Esophagus muscularis mucosa (tissue), 4 donors: ENCODE data around the gene MYCBPAP. TPM values are rescaled to one million over a fixed set of nuclear protein-coding genes. Genes with fewer than 3 reads are reported as not detected.
A peak's percentile ranks its signal among the peaks of the same experiment; 100 is the strongest.

Experiments used
- DNase-seq: peaks from one replicate; pipeline ENCODE4 v3.0.0-alpha.2; 2017; ENCODE audit errors: extremely low spot score
- H3K27ac ChIP-seq, 4 donors: fragments of 200-600 bp; sonication (generic); replicated peaks in 1 of 4; 1 replicate in 3 of 4; 2 replicates in 1 of 4; pipeline ENCODE4 v1.5.1; 2016 to 2019; ENCODE audit warnings: mild to moderate bottlenecking in 1 of 4
- H3K27me3 ChIP-seq, 4 donors: fragments of 200-600 bp; sonication (generic); one replicate each; pipeline versions ENCODE4 v1.5.1 to v1.6.0; 2016 to 2019
- H3K36me3 ChIP-seq, 4 donors: fragments of 200-600 bp; sonication (generic); one replicate each; pipeline ENCODE4 v1.5.1; 2016 to 2019
- H3K4me1 ChIP-seq, 4 donors: fragments of 200-600 bp; sonication (generic); one replicate each; pipeline ENCODE4 v1.5.1; 2016 to 2019
- H3K4me3 ChIP-seq, 4 donors: fragments of 200-600 bp; sonication (generic); 1 replicate in 2 of 4; 2 replicates in 2 of 4; pipeline ENCODE4 v1.5.1; 2016 to 2019; ENCODE audit warnings: mild to moderate bottlenecking in 4 of 4, moderate library complexity in 1 of 4
- H3K9me3 ChIP-seq, 4 donors: fragments of 200-600 bp; sonication (generic); 1 replicate in 3 of 4; 2 replicates in 1 of 4; pipeline ENCODE4 v1.5.1; 2016 to 2019
- CTCF ChIP-seq, 3 experiments: fragments of 200-600 bp in 2 of 3; fragments of 450-650 bp in 1 of 3; sonication (generic) in 2 of 3; IDR thresholded peaks; one replicate each; pipeline ENCODE4 v1.5.1; 2017 to 2019; ENCODE audit warnings: antibody characterized with exemption in 3 of 3, mild to moderate bottlenecking in 2 of 3, moderate library complexity in 1 of 3
- EP300 ChIP-seq: sonication (generic); formaldehyde crosslinking; IDR thresholded peaks from one replicate; pipeline ENCODE4 v1.6.1; 2017; ENCODE audit warnings: antibody characterized with exemption
- POLR2A ChIP-seq: fragments of 450-650 bp; IDR thresholded peaks from one replicate; pipeline ENCODE4 v1.6.1; 2017; ENCODE audit warnings: antibody characterized with exemption, moderate library complexity, mild to moderate bottlenecking, low read depth
- POLR2AphosphoS5 ChIP-seq, 2 donors: sonication (generic); formaldehyde crosslinking; IDR thresholded peaks; one replicate each; pipeline ENCODE4 v1.6.1; 2017; ENCODE audit warnings: antibody characterized with exemption in 2 of 2
- WGBS: methylation state at CpG from one replicate; pipeline ENCODE4 v1.1.5; 2018; 5-methylcytosine and 5-hydroxymethylcytosine counted together
- intact Hi-C: fragments of 100-400 bp; cut with DNase I; formaldehyde crosslinking; loops from one replicate; pipeline ENCODE4 v1.15.1; 2023
- total RNA-seq, 4 donors: library from RNA; depleted of rRNA; stranded (reverse); fragments of >200 nt; gene quantifications; one replicate each; pipeline versions ENCODE4 v1.1.0 to v1.2.1, GENCODE V29; 2016

MYCBPAP gene
- total RNA-seq, 4 donors from 2014 or later = 0.33 to 1.6 (median 1.2) TPM; not detected in 1

GRCh38 chr17:50468304-50469207 lies 39.7 kb upstream of the MYCBPAP start, which contains the start of gene CHAD:
CHAD (minus strand) TSS chr17:50468880; CDS start chr17:50468813, 67 bp downstream.
- intact Hi-C loops = no loop called here
- no peak for DNase-seq
- peak within 1 kb of the TSS; percentile 43 to 49 (median 44) for H3K4me3 ChIP-seq
- no peak within 1 kb of the TSS for H3K27ac ChIP-seq
- H3K27me3 ChIP-seq = peaks cover 0 to 48% (median 16%) of the 10 kb centered on the region in 4 donors
- peaks cover 10 to 20% (median 17%) of the 10 kb centered on the region in 4 donors for H3K4me1 ChIP-seq
- peaks cover 0 to 19% (median 10%) of the 10 kb centered on the region in 4 donors for H3K36me3 ChIP-seq
- no peak for TF ChIP-seq CTCF (IDR thresholded peaks at IDR 0.05)
- TF ChIP-seq POLR2A = no peak
- TF ChIP-seq POLR2AphosphoS5 (IDR thresholded peaks at IDR 0.05) = no peak
- no peak for TF ChIP-seq EP300
- no peaks in the 10 kb centered on the region for H3K9me3 ChIP-seq
- WGBS = 41% methylated on average over 15 of the region's 71 CpGs

- peaks cover 10 to 20% (median 17%) of the 10 kb centered on the region in 4 donors for H3K4me1 ChIP-seq
- no peak overlapping the region for H3K27ac ChIP-seq
- H3K27me3 ChIP-seq = peaks cover 0 to 48% (median 16%) of the 10 kb centered on the region in 4 donors
- TF ChIP-seq POLR2AphosphoS5 (IDR thresholded peaks at IDR 0.05) (no peak), CTCF (IDR thresholded peaks at IDR 0.05) (no peak), EP300 (no peak), POLR2A (no peak)
- no peaks in the 10 kb centered on the region for H3K9me3 ChIP-seq
- intact Hi-C loops = no loop called here
- peak overlapping the region; percentile 43 to 49 (median 44) for H3K4me3 ChIP-seq
- H3K36me3 ChIP-seq = peaks cover 0 to 26% (median 12%) of the 10 kb centered on the region in 4 donors
- WGBS = 0% methylated on average over 1 of the region's 37 CpGs
- no peak for DNase-seq
Measured at GRCh38 chr17:50469208-50469605, 39.0 kb upstream of the MYCBPAP start.

- peaks cover 10 to 20% (median 17%) of the 10 kb centered on the region in 4 donors for H3K4me1 ChIP-seq
- intact Hi-C loops = no loop called here
- H3K27me3 ChIP-seq = peaks cover 0 to 46% (median 16%) of the 10 kb centered on the region in 4 donors
- no peaks in the 10 kb centered on the region for H3K9me3 ChIP-seq
- no peak overlapping the region for H3K27ac ChIP-seq
- peaks cover 0 to 30% (median 12%) of the 10 kb centered on the region in 4 donors for H3K36me3 ChIP-seq
- TF ChIP-seq EP300 (no peak), CTCF (IDR thresholded peaks at IDR 0.05) (no peak), POLR2A (no peak), POLR2AphosphoS5 (IDR thresholded peaks at IDR 0.05) (no peak)
- WGBS = 69% methylated on average over 6 of the region's 19 CpGs
- DNase-seq = no peak
- no peak overlapping the region for H3K4me3 ChIP-seq
Measured at GRCh38 chr17:50469671-50470305, 38.5 kb upstream of the MYCBPAP start.

- Histone ChIP-seq H3K9me3 (no peaks in the 10 kb centered on the region), H3K27me3 (peaks cover 0 to 39% (median 16%) of the 10 kb centered on the region in 4 donors), H3K4me3 (no peak overlapping the region), H3K27ac (no peak overlapping the region), H3K36me3 (peaks cover 0 to 27% (median 12%) of the 10 kb centered on the region in 4 donors), H3K4me1 (peaks cover 10 to 20% (median 17%) of the 10 kb centered on the region in 4 donors)
- 90% methylated on average over 6 of the region's 6 CpGs for WGBS
- intact Hi-C loops = no loop called here
- no peak for DNase-seq
- no peak for TF ChIP-seq CTCF (IDR thresholded peaks at IDR 0.05)
- no peak for TF ChIP-seq POLR2AphosphoS5 (IDR thresholded peaks at IDR 0.05)
- no peak for TF ChIP-seq POLR2A
- no peak for TF ChIP-seq EP300
Measured at GRCh38 chr17:50470426-50470825, 37.8 kb upstream of the MYCBPAP start.
